Panc1 (cell line): ENCODE results near the gene HHIP.

Experiments
- CTCF ChIP-seq: fragments of 450-650 bp; IDR thresholded peaks from 2 replicates; pipeline ENCODE4 v1.5.1; 2017; ENCODE audit warnings: mild to moderate bottlenecking
- POLR2AphosphoS5 ChIP-seq: IDR thresholded peaks from 2 replicates; pipeline ENCODE4 v1.6.1; 2012; ENCODE audit warnings: mild to moderate bottlenecking, low read depth, low read length, moderate library complexity
- REST ChIP-seq, 2 experiments: IDR thresholded peaks; 2 replicates each; pipeline ENCODE4 v1.6.1; 2011 to 2012; ENCODE audit warnings: low read depth in 2 of 2, control low read depth in 1 of 2, low read length in 1 of 2, mild to moderate bottlenecking in 1 of 2, moderate library complexity in 1 of 2; ENCODE audit not compliant: insufficient read depth in 1 of 2

GRCh38 chr4:144778364-144778763 is 132.4 kb downstream of the HHIP start:
- TF ChIP-seq CTCF (no peak), REST (IDR thresholded peaks at IDR 0.05; ENCODE audit: insufficient read depth in 1 of 2, low read depth in 2 of 2, low read length in 1 of 2) (no peak), POLR2AphosphoS5 (no peak)
